Right hindlimb (tissue), 1 donor: Measurements from ENCODE around the gene DNAH6.
"Not testable (repeated sequence)": the region's sequence is repeated elsewhere in the genome, so short reads cannot be mapped to it uniquely, and the experiment has no call there.

Experiments
- DNase-seq: peaks from one replicate; pipeline ENCODE4 v3.0.0-alpha.2; 2018

DNAH6 gene

DNA sequence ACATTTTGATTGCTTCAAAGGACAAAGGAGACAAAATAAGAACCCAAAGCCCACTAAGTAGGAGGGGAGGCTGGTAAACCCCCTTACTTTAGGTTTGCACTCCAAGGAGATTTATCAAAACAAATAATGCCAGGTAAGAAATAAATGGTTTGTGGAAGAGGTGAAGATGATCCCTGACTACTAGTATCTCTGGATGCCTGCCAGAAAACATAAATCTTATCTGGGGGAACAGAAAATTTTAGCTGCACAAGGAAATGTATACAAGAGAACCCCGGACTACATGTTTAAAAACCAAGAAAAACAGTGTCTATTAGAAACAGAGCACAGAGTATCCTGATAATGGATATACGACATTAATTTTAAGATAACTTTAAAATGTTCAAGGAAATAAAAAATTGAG, 250.5 kb downstream of the DNAH6 start:
- DNase-seq = no peak

DNA sequence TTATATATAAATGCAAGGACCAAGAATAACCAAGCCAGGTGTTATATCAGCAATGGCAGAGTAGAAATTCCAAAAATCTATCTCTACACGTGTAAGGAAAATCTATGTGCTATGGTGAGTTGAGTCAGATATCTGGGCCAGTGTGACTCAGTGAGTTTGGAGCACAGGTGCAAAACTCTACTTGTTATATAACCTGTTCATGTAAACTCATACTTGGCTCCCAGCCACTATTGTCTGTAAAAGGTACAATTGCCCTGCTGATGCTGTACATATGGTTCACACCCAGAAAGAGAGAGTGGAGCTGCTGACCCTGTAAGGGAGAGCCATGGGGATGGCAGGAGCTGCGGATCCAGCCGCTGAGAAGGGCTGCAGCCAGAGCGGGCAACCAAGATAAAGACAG, 252.5 kb downstream of the DNAH6 start:
- no peak for DNase-seq

DNA sequence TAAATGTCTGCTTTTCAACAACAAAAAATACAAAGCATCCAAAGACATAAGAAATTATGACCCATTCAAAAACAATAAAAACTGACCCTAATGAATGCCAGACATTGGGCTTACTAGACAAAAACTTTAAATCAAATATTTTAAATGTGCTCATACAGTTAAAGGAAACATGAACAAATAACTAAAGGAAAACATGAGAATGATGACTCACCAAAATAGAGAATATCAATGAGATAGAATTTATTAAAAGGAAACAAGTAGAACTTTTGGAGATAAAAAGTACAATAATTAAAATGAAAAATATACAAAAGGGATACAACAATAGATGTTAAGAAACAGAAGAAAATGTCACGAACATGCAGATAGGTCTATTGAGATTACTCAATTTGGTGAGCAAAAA, 254.0 kb downstream of the DNAH6 start:
- no peak for DNase-seq

DNA sequence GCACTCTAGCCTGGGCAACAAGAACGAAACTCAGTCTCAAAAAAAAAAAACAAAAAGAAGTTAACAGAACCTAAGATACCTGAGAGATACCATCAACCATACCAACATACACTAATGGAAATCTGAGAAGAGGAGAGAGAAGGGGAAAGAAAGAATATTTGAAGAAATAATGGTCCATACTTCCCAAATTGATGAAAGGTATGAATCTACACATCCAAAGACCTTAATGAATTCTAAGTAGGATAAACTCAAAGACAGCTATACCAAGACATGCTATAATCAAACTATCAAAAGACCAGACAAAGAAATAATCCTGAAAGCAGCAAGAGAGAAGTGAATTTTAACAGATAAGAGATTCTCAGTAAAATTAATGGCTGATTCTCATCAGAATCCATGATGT, 255.0 kb downstream of the DNAH6 start:
- no peak for DNase-seq

DNA sequence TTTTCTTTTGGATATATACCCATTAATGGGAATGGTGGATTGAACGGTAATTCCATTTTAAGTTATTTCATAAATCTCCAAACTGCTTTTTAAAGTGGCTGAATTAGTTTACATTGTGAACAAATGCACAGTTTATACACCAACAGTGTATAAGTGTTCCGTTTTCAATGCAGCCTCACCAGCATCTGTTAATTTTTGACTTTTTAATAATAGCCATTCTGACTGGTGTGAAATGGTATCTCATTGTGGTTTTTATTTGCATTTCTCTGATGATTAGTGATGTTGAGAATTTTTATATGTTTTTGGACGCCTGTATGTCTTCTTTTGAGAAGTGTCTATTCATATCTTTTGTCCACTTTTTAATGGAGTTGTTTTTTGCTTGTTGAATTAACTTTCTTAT, 257.3 kb downstream of the DNAH6 start:
- not testable (repeated sequence) for DNase-seq

DNA sequence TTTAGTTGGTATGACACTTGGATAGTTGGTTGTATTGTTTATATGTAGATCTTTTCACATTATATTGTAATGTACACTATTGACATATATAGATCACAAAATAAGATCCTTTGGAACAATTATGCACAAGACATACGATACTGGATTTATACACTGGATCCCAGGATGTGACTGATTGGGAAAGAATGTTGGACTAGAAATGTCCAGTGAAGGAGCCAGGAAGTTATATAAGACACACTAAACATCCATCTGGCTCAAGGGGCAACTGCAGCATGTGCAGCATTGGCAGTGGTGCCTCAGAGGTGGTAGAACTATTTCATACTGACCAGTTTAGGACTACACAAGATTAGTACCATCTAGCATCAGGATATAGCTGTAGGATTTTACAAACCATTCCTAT, 259.7 kb downstream of the DNAH6 start:
- no peak for DNase-seq

DNA sequence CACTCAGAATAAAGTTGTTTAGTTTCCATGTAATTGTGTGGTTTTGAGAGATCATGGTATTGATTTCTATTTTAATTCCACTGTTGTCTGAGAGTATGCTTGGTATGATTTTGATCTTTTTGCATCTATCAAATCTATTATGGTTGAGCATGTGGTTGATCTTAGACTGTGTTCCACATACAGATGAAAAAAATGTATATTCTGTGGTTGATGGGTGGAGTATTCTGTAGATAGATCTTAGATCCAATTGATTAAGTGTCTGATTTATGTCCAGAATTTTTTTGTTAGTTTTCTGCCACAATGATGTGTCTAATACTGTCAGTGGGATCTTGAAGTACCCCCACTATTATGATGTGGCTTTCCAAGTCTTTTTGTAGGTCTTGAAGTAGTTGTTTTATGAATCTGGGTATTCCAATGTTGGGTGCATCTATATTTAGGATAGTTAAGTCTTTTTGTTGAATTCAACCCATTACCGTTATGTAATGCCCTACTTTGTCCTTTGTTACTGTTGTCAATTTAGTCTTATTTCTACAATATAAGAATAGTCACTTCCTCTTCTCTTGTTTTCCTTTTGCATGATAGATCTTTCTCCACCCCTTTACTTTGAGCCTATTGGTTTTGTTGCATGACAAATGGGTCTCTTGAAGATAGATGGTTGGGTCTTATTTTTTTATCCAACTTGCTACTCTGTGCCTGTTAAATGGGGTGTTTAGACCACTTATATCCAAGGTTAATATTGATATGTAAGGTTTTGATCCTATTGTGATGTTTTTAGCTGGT, 262.8 kb downstream of the DNAH6 start:
- DNase-seq = no peak

DNA sequence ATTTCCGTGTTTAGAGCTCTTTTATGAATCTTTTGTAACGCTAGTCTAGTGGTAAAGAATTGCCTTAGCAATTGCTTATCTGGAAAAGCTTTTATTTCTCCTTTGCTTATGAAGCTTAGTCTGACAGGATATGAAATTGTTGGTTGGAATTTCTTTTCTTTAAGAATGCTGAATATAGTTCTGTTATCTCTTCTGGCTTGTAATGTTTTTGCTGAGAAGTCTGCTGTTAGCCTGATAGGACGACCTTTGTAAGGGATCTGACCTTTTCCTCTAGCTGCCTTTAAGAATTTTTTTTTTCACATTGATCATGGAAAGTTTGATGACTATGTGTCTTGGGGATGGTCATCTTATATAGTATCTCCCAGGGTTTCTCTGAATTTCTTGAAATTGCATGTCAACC, 263.5 kb downstream of the DNAH6 start:
- no peak for DNase-seq

DNA sequence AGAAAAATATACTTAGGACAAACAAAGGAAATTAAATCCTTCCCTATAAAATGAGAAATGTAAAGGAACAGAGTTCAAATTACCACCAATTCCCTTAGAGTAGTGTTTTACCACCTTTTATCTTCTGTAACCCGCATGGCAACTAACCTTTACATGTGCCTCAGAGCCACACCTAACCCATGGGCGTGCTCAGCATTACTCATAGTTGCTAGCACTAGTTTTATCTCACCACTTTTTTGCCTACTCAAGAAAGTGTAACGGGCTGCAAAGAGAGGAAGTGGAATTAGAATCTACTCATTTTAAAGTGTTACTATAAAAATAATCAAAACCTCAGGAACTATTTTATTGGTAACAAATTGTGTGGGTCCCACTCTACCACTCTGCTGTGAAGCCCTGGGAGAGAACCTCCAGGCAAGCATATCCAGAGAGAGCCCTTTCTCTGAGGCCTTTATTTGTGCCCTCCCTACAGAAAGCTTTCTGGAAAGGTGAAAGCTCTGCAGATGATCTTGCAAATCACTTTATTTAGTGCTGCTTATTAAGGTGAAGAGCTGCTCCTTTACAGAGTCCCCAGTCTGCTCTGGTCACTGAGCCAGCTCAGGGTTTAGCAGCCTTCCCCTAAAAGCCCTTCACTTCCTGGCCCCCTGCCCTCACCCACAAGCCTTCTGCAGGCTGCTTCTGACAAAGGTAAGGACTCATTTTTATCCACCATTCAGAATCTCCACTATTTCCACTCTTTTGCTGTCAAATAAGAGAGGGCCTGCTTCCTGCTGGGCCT, 265.8 kb downstream of the DNAH6 start:
- DNase-seq = no peak

DNA sequence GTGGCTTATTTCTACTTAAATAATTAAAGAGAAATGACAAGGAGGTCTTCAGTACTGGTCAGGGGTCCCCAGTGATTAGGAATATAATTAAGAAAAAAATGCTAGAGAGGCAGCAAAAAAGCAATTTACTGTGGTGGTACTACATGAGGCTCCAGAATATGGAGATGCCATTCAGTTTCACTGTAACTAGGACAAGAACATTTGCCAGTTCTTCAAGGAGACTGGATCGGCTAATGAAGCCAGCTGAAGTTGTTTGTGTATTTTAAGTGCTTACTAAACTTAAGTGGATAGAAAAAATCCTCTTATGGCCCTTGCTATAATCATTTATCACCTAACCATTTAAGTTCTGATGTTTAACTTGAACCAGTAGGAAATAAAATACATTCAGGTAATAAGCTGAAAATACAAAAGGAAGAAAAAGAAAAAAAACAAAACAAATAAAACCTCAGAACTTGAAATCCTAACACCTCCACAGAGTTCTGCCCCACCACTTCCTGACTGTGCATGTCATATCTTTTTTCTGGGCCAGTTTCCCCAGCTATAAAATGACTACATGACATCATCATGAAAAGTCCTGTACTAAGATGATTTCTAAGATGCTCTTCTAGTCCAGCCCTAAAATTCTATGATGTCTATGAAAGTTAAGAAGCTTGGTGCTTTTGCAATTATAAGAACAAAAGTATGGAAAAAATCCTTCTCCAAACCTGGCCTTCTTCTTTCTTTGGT, 266.6 kb downstream of the DNAH6 start:
- no peak for DNase-seq

DNA sequence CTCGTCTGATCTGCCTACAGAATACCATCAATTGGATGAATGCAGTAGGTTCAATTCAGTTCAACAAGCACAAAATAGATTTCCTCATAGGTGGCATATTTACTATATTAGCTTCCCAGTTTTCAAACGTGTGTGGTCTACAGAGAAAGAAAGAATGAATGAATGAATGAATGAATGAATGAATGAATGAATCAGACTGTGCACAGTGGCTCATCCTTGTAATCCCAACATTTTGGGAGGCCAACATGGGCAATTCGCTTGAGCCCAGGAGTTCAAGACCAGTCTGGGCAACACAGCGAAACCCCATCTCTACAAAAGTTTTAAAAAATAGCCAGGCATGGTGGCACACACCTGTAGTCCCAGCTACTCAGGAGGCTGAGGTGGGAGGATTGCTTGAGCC, 269.7 kb downstream of the DNAH6 start:
- DNase-seq = no peak

DNA sequence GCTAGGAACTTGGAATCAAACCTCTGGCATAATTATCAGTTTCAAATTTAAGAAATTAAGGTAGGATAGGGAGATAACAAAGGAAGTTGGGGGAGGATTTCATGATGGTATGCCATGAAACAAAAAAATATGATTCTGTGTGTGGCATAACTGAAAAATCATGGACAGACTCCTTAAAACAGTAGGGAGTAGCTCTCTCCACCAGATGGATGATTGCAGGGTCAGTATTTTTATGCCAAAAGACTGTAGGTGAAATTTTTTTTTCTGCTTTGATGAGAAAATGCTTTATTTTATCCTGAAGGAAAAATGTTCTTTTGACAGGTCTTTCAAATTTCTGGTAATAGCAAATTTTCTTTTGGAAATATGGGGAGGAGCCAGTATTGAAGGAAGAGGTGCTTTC, 270.3 kb downstream of the DNAH6 start:
- no peak for DNase-seq

DNA sequence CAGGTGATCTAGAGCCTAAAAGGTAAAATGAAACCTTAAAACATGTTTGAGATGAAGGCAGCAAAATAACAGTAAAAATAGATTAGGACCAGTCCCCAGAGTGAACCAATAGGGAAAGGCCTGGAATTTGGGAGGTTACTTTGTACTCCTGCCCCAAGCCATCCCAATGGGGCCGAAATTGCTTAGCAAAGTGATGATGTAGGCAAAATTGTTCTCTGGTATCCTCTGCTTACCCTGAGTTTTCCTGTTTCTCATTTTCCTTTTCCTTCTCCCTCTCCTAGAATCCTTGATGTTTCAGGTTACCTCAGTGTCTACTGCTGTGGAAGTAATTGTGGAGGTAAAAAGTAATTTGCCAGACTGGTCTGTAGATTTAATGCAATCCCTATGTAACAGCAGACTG, 271.7 kb downstream of the DNAH6 start:
- DNase-seq = no peak

DNA sequence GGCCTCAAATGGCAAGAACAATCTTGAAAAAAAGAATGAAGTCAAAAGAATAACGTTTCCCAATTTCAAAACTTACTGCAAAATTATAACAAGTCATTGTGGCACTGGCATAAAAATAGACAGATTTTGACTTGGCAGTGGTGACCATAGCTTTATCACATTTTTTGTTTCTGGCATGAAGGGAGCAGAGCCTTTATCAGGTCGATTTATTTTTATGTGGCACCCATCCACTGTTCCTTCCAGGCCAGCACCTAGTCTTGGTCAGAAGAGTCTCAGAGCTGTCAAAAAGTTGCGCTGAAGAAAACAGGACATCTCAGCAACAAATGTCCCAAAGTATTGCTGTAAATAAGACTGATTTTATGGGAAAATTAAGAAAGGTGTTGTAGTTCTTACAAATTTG, 272.2 kb downstream of the DNAH6 start:
- DNase-seq = no peak

DNA sequence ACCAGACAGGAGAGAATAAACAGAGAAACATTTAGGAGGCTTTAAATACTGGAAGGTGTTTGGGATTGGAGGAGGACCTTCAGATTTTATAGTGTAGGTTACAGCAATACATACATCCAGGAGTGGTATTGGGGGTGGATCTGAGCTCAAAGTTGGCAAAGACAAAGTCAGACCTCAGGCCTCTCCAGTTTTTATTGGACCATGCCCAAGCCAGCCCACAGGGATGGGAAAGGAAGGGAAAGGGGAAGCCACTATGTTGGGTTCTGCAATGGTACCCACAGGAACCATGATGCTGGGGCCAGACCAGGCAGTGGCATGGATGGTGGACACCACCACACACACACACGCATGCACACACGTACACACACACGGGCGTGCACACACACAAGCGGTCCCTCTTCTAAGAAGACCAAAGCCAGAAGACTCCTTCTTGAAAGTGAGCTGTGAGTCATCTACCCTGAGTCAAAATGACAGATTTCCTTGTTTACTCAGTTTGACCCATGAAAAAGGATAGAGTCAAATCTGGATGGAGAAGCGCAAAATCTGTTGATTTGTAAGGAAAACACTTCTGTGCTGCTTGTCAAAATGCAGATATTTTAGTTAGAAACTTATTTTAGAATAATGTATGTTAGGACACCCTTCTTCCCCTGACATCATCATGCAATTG, 276.7 kb downstream of the DNAH6 start:
- no peak for DNase-seq

DNA sequence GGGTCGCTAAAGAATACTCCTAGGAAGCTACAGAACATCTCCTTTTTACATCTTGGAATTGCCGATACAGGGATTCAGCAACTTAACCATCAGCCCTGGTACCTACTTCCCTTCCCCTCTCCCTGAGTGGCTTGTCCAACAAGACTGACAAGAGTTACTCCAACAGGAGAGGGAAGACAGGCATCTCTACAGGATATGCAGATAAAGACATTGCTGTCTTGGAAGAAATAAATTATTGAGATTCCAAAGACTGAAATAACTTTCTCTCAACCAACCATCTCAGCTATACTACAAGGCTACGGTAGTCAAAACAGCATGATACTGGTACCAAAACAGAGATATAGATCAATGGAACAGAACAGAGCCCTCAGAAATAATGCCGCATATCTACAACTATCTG, 277.3 kb downstream of the DNAH6 start:
- no peak for DNase-seq

DNA sequence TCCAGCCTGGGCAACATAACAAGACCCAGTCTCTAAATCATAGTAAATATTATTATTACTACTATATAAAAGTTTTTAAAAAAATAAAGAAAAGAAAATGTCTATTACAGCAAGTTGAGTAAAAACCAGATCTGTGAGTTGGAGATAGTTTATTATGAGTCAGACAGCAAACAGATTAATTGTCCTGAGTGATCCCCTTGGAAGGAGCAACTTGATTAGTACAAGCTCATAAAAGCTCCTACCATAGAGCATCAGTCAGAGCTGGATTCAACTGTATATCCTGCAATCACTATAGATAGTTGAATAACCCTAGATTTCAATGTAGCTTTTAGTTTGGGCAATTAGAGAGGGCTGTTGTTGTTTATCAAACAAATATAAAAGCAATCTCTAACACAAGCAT, 280.5 kb downstream of the DNAH6 start:
- no peak for DNase-seq

DNA sequence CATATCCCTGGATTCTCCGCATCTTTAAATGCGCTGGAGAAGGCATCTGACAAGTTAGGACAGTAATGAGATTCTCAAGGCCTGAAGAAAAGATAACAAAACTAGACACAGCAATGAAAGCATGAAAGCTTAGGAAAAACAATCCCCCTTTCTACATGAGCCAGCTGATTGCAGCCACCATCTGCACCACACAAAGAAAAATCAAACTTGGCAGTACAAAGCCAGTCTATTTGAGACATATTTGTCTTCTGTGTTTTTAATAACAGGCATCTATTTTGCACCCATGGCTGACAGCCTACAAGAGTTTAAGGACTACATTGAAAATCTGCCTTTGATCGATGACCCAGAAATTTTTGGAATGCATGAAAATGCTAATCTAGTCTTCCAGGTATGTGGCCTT, 281.0 kb downstream of the DNAH6 start:
- DNase-seq = no peak

DNA sequence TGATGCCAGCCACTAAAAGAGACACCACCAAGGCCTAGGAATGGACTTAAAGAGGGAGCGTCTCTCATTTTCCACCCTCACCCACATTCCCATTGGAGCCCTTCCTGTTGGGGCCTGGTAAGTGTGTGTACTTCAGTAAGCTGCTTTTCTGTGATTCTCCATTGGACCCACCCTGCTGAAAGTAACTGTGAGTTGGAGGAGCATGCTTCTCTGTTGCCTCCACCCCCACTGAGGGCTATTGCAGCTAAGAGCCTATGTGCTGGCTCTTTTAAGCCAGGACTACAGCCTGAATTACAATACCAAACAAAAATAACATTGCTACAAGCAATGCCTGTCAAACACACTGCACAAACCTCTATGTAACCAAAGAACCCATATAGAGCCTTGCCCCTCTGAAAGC, 283.5 kb downstream of the DNAH6 start:
- no peak for DNase-seq

DNA sequence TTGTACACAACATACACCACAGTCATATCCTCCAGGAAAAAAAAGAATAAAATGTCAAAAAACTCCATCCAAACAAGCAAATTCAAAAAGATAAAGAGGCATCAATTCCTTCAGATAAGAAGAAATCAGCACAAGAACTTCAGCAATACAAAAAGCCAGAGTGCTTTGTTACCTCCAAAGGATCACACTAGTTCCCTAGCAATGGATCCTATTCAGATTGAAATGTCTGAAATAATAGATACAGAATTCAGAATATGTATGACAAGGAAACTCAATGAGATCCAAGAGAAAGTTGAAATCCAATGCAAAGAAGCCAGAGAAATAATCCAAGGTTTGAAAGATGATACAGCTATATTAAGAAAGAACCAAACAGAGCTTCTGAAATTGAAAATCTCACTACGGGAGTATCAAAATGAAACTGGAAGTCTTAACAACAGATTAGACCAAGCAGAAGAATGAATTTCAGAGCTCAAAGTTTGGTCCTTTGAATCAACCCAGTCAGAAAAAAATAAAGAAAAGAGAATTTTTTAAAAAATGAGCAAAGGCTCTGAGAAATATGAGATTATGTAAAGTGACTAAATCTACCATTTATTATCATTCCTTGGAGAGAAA, 284.0 kb downstream of the DNAH6 start:
- DNase-seq = no peak

DNA sequence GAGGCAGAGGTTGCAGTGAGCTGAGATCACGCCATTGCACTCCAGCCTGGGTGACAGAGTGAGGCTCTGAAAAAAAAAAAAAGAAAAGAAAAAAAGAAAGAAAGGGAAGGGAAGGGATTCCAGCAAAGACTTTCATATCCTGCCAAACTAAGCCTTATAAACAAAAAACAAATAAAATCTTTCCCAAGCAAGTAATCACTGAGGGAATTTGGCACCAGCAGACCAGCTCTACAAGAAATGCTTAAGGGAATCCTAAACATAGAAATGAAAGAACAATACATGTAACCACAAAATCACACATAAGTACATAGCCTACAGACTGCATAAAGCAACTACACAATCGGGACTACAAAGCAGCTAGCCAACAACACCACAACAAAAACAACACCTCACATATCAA, 285.5 kb downstream of the DNAH6 start:
- DNase-seq = no peak

DNA sequence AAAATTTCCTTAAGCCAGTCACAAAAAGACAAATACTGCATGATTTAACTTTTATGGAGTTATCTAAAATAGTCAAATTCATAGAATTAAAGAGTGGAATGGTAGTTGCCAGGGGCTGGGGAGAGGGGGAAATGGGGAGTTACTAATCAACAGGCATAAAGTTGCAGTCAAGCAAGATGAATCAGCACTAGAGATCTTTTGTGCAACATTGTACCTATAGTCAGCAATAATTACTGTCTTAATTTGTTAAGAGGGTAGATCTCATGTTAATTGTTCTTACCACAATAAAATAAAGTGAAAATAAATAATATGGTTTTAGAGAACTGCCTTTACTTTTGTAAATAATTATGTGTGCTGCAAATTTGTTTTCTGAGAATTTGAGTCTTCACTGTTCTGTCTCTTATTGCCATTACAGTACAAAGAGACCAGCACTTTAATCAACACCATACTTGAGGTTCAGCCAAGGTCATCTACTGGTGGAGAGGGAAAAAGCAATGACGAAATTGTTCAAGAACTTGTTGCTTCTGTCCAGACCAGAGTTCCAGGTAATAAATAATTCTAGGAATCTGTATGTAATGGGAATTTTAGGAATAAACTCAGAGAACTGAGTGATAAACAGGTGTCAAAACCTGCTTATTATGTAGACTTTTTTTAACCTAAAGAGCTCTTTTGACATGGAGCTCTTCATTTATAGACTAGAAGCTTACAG, 289.1 kb downstream of the DNAH6 start:
- no peak for DNase-seq
